ENCODE measurements around the gene ZCCHC7.

ZCCHC7 gene

DNA sequence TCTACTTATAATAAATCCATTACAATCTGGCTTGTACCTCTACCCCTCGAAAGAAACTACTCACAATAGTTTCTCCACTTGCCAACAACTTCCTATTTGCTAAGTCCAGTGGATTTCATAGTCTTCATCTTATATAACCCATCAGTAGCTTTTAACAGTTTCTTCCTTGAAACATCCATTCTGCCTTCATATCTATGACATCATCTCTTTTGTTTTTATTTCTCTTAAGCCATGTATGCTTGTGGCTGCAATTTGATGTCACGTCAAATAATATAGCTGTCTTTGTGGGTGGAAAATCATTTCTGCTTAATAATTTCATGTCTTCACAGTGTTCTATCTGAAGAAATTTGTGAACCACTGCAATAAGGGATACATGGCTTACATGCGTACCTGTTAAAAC is 224.7 kb downstream of the ZCCHC7 start:
- H3K27ac ChIP-seq, result no peak overlapping the region
- H3K9ac ChIP-seq, result no peak overlapping the region
- H3K27me3 ChIP-seq, result no peaks in the 10 kb centered on the region
- H3K9me3 ChIP-seq, result no peaks in the 10 kb centered on the region
- peaks cover 100% of the 10 kb centered on the region for H3K36me3 ChIP-seq
- no peak for TF ChIP-seq Cebpa-rat (IDR thresholded peaks at IDR 0.05)
- H3K4me2 ChIP-seq, result no peak overlapping the region
- H3K4me3 ChIP-seq, result no peak overlapping the region
- peaks cover 26% of the 10 kb centered on the region for H3K4me1 ChIP-seq
- H4K20me1 ChIP-seq, result peaks cover 100% of the 10 kb centered on the region

- Histone ChIP-seq H4K20me1 (peaks cover 100% of the 10 kb centered on the region), H3K4me3 (no peak overlapping the region), H3K36me3 (peaks cover 99% of the 10 kb centered on the region), H3K9ac (no peak overlapping the region), H3K9me3 (no peaks in the 10 kb centered on the region), H3K27me3 (no peaks in the 10 kb centered on the region), H3K27ac (no peak overlapping the region), H3K4me1 (peaks cover 25% of the 10 kb centered on the region), H3K4me2 (no peak overlapping the region)
- no peak for TF ChIP-seq Cebpa-rat (IDR thresholded peaks at IDR 0.05)
These were observed 228.5 kb downstream of the ZCCHC7 start for GRCh38 chr9:37348917-37349316.

GRCh38 chr9:37350486-37351190 is 230.3 kb downstream of the ZCCHC7 start:
- no peak overlapping the region for H3K9ac ChIP-seq

GRCh38 chr9:37353791-37354190 is 233.4 kb downstream of the ZCCHC7 start:
- Histone ChIP-seq H3K4me2 (0 out of 2 replicates have a peak overlapping the region, but pooled peaks have one; percentile 6), H3K27me3 (no peaks in the 10 kb centered on the region), H3K4me1 (peaks cover 46% of the 10 kb centered on the region), H3K4me3 (no peak overlapping the region), H3K9ac (no peak overlapping the region), H3K27ac (no peak overlapping the region), H4K20me1 (peaks cover 100% of the 10 kb centered on the region), H3K36me3 (peaks cover 99% of the 10 kb centered on the region), H3K9me3 (no peaks in the 10 kb centered on the region)
- TF ChIP-seq Cebpa-rat (IDR thresholded peaks at IDR 0.05), result no peak

More at GRCh38 chr9:37350486-37351190, 230.3 kb downstream of the ZCCHC7 start:
- Histone ChIP-seq H3K4me3 (no peak overlapping the region), H3K4me1 (peaks cover 37% of the 10 kb centered on the region), H3K9me3 (no peaks in the 10 kb centered on the region), H3K4me2 (no peak overlapping the region), H3K27me3 (no peaks in the 10 kb centered on the region), H3K27ac (no peak overlapping the region), H3K36me3 (peaks cover 99% of the 10 kb centered on the region), H4K20me1 (peaks cover 100% of the 10 kb centered on the region)
- no peak for TF ChIP-seq Cebpa-rat (IDR thresholded peaks at IDR 0.05)

GRCh38 chr9:37362430-37362829 is 242.1 kb downstream of the ZCCHC7 start:
- H3K9me3 ChIP-seq, result no peaks in the 10 kb centered on the region
- H3K9ac ChIP-seq, result no peak overlapping the region
- no peak overlapping the region for H3K4me3 ChIP-seq
- H3K36me3 ChIP-seq, result peaks cover 33% of the 10 kb centered on the region
- H3K4me1 ChIP-seq, result peaks cover 57% of the 10 kb centered on the region
- H3K4me2 ChIP-seq, result no peak overlapping the region
- no peaks in the 10 kb centered on the region for H3K27me3 ChIP-seq
- peaks cover 77% of the 10 kb centered on the region for H4K20me1 ChIP-seq
- no peak for TF ChIP-seq Cebpa-rat (IDR thresholded peaks at IDR 0.05)
- H3K27ac ChIP-seq, result no peak overlapping the region

- no peak overlapping the region for H3K4me3 ChIP-seq
- H3K4me2 ChIP-seq, result no peak overlapping the region
- no peak overlapping the region for H3K27ac ChIP-seq
- no peaks in the 10 kb centered on the region for H3K27me3 ChIP-seq
- H3K4me1 ChIP-seq, result peaks cover 64% of the 10 kb centered on the region
- peaks cover 26% of the 10 kb centered on the region for H3K36me3 ChIP-seq
- peaks cover 6% of the 10 kb centered on the region; the same call in 1 of the 2 replicates for H3K9me3 ChIP-seq
- no peak for TF ChIP-seq Cebpa-rat (IDR thresholded peaks at IDR 0.05)
- no peak overlapping the region for H3K9ac ChIP-seq
- peaks cover 70% of the 10 kb centered on the region for H4K20me1 ChIP-seq
These were observed 242.8 kb downstream of the ZCCHC7 start for GRCh38 chr9:37363124-37363523.

- peaks cover 72% of the 10 kb centered on the region for H3K4me1 ChIP-seq
These were observed 243.8 kb downstream of the ZCCHC7 start for GRCh38 chr9:37364136-37364535.

DNA sequence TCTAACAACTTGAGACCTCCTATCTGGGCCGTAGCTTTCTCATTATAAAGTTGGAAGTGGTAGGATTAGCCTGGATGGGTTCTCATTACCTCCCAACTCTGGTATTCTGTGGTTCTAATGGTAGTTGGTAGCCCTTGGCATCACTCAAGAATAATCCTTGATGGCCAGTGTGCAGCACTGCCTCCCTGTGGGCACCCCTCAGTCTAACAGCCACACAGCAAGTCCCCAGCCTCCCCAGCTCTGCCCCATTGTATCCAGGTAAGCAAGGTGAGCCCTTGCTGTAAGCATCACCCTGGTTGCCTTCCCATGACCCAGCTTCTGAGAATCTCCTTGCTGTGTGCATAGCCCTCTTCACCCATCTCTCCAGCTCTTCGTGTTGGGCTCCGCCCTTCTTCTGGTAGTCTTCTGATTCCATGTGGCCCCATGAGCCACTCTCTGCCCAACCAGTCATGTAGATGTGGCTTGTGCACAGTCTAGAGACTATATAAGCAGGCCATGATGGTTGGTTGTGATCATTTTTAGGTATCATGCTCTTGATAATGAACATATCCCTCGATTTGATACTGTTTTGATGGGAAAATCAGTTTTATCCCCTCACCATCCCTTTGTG is 244.5 kb downstream of the ZCCHC7 start:
- Histone ChIP-seq H3K36me3 (peaks cover 9% of the 10 kb centered on the region), H3K27me3 (no peaks in the 10 kb centered on the region), H3K9ac (no peak overlapping the region), H3K4me3 (no peak overlapping the region), H3K4me1 (peaks cover 74% of the 10 kb centered on the region), H3K27ac (no peak overlapping the region), H3K9me3 (peaks cover 9% of the 10 kb centered on the region; the same call in 1 of the 2 replicates), H4K20me1 (peaks cover 60% of the 10 kb centered on the region), H3K4me2 (no peak overlapping the region)
- no peak for TF ChIP-seq Cebpa-rat (IDR thresholded peaks at IDR 0.05)

More at GRCh38 chr9:37364136-37364535, 243.8 kb downstream of the ZCCHC7 start:
- Histone ChIP-seq H3K4me3 (no peak overlapping the region), H3K36me3 (peaks cover 16% of the 10 kb centered on the region), H3K9me3 (peaks cover 9% of the 10 kb centered on the region; the same call in 1 of the 2 replicates), H3K9ac (no peak overlapping the region), H3K4me2 (peak overlapping the region; percentile 12; the same call in 1 of the 2 replicates), H3K27ac (no peak overlapping the region; the same call in 1 of the 2 replicates), H3K27me3 (no peaks in the 10 kb centered on the region), H4K20me1 (peaks cover 60% of the 10 kb centered on the region)
- TF ChIP-seq Cebpa-rat (IDR thresholded peaks at IDR 0.05), result no peak

GRCh38 chr9:37369671-37370070 is 249.3 kb downstream of the ZCCHC7 start:
- Histone ChIP-seq H3K4me2 (peak overlapping the region; percentile 94), H4K20me1 (peaks cover 33% of the 10 kb centered on the region), H3K36me3 (no peaks in the 10 kb centered on the region; the same call in 1 of the 2 replicates), H3K27me3 (no peaks in the 10 kb centered on the region), H3K9ac (peak overlapping the region; percentile 62; the same call in 1 of the 2 replicates), H3K9me3 (peaks cover 9% of the 10 kb centered on the region; the same call in 1 of the 2 replicates), H3K4me3 (no peak overlapping the region), H3K4me1 (peaks cover 75% of the 10 kb centered on the region), H3K27ac (peak overlapping the region; percentile 84)
- TF ChIP-seq Cebpa-rat (IDR thresholded peaks at IDR 0.05), result 0 out of 2 replicates have a peak, but pooled peaks have one; percentile 46

DNA sequence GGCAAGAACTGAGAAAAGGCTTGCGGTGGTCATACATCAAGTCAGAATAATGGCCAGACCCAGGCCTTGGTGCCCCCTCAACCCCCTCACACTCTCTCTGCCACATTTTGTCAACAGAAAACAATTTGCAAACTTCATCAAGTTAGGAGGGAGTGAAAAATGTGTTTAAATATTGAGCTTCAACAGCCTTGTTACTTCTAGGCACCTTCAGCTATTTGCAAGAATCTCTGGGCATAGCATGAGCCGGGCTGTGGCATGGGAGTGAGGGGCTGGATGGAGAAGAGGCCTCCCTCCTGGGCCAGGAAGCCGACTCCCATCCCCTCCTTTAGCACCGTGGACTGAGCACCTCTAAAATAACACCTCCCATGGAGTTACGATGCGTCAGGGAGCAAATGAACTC is 249.9 kb downstream of the ZCCHC7 start:
- Histone ChIP-seq H4K20me1 (peaks cover 28% of the 10 kb centered on the region), H3K4me2 (peak overlapping the region; percentile 94), H3K36me3 (no peaks in the 10 kb centered on the region; the same call in 1 of the 2 replicates), H3K9me3 (peaks cover 9% of the 10 kb centered on the region; the same call in 1 of the 2 replicates), H3K27me3 (no peaks in the 10 kb centered on the region), H3K27ac (peak overlapping the region; percentile 84), H3K4me3 (peak overlapping the region; percentile 32; the same call in 1 of the 2 replicates), H3K4me1 (peaks cover 81% of the 10 kb centered on the region), H3K9ac (peak overlapping the region; percentile 42; the same call in 1 of the 2 replicates)
- TF ChIP-seq Cebpa-rat (IDR thresholded peaks at IDR 0.05), result no peak
